GM19035 (cell line): ENCODE results near the gene ZNF747.
"Not testable (repeated sequence)": the region's sequence is repeated elsewhere in the genome, so short reads cannot be mapped to it uniquely, and the experiment has no call there.

Source experiments
- ATAC-seq: cut with Tn5 transposase; IDR thresholded peaks from one replicate; pipeline ENCODE4 v1.9.1; 2021; ENCODE audit not compliant: unreplicated experiment

Gene ZNF747

GRCh38 chr16:30535106-30535776 lies 583 bp upstream of the ZNF747 start:
- peak; percentile 13 for ATAC-seq

DNA sequence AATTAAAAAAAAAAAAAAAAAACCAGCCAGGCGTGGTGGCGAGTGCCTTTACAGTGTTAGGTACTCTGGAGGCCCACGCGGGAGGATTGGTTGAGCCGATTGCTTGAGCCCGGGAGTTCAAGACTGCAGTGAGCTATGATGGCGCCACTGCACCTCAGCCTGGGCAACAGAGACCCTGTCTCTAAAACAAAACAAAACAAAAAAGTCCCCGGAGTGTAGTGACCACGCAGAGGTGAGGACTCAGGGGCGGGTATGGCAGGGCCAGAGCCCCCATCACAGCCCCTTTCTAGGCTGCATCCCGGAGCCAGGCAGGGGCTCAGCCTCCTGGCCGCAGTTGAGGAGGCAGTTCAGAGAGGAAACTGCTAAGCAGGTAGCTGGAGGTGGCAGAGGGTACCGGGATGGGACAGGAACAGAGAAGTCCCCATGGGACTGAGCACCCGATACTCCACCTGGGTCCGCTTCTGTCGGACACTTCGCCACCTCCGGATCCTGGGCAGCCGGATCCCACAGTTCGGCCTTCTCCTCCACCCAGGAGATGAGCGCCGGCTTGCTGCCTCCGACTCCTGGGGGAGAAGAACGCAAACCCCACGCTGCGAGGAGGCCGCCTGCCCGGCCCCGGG lies 800 bp downstream of the ZNF747 start:
- peak; percentile 20 for ATAC-seq

- no peak for ATAC-seq
Measured at GRCh38 chr16:30533146-30533522, 1.5 kb downstream of the ZNF747 start.

DNA sequence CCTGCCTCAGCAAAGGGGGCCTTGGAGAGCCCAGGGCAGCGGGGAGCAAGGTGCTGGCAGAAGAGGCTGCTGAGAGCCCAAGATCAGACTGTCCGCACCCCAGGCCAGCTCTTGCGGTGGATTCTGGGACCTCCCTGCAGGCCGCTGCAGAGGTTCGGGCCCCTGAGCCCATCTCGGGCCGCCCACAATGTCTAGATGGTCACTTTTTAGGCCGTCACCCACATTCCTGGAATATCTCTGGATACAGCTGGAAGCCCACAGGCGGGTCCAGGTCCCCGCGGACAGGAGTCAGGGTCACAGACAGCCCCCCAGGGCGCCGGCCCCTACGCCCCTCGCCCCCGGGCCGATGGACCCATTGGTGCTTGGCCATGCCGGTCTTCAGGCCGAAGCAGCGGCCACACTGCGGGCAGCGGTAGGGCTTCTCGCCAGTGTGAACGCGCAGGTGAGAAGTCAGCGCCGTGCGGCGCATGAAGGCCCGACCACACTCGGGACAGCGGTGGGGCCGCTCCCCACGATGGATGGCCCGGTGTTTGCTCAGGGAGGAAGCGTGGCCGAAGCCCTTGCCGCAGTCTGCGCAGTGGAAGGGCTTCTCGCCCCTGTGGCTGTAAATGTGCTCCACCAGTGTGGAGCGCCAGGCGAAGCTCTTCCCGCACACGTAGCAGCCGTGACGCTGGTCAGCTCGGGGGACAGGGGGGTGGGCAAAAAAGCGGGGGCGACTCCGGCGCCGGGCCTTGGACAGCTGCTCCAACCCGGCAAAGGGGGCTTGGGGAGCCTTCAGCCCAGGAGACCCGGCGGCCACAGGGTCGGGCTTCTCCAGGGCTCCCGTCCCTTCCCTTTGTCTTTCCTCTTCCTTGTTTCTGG lies 2.1 kb downstream of the ZNF747 start:
- ATAC-seq, result no peak

DNA sequence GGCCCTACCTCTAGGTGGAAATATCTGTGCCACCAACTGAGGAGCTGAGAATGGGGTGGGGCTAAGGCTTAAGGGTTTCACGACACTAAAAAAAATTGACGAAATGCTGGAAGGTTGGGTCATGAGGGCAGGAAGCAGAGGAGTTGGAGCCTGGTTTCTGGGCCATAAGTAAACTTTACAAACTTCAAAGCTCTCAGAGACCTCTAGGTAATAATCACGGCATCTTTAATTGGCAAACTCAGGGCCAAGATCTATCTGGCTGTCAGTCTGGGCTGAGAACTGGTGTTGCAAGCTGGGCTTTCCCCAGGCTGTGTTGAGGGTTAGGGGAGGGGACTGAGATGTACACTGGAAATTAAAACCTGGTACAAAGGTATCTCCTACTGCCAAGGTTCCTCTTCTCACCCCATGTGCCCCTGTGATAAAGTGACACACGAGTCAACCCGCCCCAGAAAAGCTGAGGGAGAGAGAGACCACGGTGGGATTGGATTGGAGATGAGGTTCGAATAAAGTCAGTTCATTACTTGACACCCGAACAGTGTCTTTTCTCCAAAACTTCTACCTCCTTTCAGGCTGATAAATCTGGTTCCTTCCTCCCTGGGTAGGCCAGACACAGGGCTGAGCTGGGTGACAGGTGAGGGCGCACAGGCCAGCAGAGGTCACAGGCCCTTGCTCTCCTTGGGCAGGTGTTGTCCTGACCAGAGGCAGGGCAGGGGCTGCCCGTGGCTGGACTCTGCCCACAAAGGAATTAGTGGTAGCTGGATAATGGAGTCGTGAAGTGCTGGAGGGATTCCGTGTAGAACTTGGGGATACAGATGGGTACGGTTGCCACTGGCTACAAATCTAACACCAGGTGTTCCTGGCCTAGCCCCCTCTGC lies 4.3 kb downstream of the ZNF747 start:
- no peak for ATAC-seq

- ATAC-seq, result no peak
Measured at GRCh38 chr16:30528799-30529457, 5.7 kb downstream of the ZNF747 start.

DNA sequence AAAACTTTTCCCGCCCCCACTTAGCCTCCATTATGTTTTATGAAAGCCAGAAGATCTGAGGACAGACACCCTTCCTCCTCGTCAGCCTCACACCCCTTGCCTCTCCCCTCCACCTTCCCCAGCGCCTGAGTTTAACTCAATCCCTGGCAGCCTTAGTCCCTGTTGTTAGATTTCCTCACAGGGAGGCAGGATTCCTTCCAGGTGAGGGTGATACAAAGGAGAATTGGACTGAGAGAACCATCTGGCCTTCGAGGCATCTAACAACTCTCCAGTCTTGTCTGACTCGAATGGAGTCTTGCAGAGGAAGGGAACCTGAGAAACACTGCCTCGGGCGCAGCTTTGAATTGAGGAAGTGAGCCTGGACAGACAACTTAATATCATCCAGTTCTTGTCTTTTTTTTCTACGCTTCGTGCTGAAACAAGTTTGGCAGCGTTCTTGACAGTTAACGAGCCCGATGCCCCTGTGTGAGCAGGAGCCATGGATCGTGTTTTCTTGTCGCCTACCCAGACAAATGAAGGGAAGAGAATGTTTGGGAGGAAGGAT lies 7.0 kb downstream of the ZNF747 start:
- no peak for ATAC-seq

DNA sequence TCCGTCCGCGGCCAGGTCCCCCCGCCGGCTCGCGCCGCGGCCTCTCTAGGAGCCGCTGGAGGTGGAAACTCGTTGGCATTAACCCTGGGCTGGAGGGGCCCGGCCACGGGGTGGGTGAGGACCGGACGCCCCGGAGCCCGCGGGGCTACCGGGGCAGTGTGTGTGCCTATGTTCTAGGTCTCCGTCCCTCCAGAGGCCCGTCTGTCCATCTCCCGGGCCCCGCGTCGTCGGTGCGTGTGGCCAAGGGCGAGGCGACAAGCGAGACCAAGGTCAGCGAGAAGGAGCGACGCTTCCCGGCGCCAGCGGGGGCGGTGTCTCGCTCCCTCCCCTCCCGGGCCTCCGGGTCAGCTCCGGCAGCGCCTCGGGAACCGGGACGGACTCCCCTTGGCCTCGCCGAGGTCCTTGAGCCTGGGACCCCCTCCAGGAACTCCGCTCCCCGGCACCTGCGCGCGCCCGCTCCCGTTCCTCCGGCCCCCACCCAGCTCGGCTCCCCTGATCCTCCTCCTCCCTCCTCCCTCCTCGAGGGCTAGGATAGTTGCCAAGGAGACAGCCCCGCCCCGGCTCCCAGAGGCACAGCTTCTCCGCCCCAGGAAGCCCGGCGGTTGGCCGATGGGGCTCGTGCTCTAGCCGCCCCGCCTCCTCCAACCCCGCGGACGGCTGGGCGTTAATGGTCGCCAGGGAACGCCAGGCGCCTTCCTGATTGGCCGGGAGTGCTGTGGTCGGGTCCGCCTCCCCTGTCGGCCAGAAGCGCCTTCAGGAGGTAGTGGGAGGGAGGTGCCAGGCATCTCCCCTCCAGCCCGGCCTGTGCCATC lies 7.6 kb downstream of the ZNF747 start:
- ATAC-seq, result peak; percentile 82

GRCh38 chr16:30526137-30526822 lies 8.4 kb downstream of the ZNF747 start, which contains the start of gene ZNF768:
Gene ZNF768, minus strand, starts transcription at chr16:30526566. Its CDS starts 153 bp downstream, at chr16:30526413.
- peak; percentile 25 for ATAC-seq

DNA sequence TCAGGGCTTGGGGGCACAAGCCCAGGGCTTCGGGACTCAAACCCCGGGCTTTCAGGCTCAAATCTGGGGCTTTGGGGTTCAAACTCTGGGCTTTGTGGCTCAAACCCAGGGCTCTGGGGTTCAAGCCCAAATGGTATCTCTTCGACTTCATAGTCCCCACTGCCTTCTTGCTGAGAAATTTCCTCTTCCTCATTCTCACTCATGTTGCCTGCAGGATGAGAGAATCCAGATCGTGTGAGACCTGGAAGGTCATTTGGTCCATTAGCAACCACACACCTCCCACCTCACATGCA lies 8.9 kb downstream of the ZNF747 start:
- ATAC-seq, result no peak

DNA sequence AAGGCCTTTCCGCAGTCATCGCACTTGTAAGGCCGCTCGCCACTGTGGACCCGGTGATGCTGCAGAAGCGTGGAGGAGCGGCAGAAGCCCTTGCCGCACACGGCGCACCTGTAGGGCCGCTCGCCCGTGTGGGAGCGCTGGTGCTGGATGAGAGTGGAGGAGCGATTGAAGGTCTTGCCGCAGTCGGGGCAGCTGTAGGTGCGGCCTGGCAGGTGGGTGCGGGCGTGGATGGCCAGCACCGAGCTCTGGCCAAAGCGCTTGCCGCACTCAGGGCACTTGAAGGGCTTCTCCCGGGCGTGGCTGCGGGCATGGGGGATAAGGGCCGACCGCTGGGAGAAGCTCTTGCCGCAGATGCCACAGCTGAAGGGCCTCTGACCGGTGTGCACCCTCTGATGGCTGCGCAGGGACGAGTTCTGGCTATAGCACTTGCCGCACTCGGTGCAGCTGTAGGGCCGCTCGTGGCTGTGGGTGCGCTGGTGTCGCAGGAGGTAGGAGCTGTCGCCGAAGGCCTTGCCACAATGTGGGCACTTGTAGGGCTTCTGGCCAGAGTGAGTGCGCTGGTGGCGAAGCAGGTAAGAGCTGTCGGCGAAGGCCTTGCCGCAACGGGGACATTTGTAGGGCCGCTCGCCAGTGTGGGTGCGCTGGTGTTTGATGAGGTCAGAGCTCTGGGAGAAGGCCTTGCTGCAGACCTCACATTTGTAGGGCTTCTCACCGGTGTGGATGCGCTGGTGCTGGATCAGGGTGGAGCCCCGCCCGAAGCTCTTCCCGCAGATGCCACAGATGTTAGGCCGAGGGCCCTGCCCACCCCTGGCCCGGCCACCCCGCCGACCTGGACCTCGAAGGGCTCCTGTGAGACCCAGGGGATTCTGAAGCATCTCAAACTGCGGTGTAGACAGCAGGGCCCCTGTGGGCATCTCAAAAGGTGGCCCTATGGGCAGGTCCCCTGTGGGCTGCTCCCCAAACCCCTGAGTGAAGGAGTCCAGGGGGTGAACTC lies 9.8 kb downstream of the ZNF747 start:
- ATAC-seq, result no peak

- no peak for ATAC-seq
Measured at GRCh38 chr16:30523768-30524574, 10.7 kb downstream of the ZNF747 start.

GRCh38 chr16:30522702-30523463 lies 11.8 kb downstream of the ZNF747 start:
- not testable (repeated sequence) for ATAC-seq

DNA sequence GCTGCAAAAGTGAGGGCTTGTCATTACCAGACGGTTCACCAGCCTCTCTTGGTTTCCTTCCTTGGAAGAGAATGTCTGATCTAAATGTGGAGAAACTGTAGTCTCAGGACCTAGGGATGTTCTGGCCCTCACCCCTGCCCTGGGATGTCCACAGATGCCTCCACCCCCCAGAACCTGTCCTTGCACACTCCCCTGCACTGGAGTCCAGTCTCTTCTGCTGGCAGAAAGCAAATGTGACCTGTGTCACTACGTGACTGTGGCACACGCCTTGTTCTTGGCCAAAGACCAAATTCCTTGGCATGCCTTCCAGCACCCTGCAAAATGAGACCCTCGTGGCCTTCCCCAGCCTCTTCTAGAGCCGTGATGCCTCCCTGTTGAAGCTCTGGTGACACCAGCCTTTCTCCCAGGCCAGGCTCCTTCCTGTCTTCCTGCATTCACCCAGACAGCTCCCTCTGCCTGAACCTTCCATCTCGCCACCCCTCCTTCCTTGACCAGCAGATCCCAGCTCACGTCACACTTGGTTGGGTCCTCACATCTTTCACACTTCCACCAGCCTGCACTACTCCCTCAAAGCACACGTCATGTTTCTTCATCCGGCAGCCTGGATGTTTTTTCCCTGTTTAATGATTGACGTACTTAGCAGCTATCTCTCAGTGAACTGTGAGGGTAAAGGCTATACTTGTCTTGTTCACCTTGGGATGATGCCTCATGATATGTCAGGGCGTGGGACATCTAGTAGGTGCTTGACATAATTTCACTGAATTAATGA lies 12.6 kb downstream of the ZNF747 start:
- no peak for ATAC-seq

- ATAC-seq, result no peak
Measured at GRCh38 chr16:30521476-30521872, 13.2 kb downstream of the ZNF747 start.
